Measurements from ENCODE around the gene PRR29. TPM values are rescaled to one million over a fixed set of nuclear protein-coding genes. Genes with fewer than 3 reads are reported as not detected.

PRR29 gene
- polyA plus RNA-seq, 3 donors: 0.03 to 2.1 (median 1.4) TPM

DNA sequence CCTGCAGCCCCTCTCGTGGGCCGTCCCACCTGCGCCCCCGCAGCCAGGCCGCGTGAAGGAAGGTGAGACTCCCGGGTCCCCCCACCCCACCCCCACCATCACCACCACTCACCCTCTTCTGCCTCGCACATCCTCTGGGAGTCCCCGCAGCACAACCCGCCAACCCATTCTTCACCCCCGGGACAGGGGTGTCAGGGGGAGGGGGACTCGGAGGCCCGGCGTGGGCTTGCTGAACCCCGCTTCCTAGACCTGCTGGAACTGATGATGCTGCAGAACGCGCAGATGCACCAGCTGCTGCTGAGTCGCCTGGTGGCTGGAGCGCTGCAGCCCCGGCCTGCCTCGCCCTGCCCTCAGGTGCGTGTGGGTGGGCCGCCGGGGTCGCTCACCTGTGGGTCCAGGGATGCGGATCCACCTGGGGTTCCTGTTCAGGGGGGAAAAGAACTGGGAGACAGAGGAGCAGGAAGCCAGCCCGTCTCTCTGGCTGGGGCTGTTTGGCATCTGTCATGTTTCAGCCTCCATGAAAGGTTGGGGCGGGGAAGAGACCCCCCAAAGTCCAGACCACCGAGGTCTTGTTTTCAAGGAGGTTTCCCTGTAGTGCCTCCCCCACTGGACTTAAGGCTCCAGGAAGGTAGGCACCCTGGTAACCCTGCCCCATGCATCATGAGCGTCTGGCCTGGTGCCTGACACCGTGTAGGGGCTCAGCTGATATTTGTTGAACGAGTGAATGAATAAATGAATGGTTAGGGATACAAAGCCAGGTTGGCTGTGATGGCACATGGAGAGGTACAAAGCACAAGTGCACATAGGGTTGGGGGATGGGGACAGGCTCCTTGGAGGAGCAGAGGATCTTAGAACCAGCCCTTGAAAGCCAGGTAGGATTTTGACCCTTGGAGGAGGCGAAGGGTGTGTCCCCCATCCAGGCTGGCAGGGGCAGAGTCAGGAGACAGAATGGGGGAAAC is 849 bp downstream of the PRR29 start:
- peak overlapping the region in 1 of 7 donors; percentile 75 for H3K27ac Mint-ChIP-seq
- TF ChIP-seq, protein P1, sequence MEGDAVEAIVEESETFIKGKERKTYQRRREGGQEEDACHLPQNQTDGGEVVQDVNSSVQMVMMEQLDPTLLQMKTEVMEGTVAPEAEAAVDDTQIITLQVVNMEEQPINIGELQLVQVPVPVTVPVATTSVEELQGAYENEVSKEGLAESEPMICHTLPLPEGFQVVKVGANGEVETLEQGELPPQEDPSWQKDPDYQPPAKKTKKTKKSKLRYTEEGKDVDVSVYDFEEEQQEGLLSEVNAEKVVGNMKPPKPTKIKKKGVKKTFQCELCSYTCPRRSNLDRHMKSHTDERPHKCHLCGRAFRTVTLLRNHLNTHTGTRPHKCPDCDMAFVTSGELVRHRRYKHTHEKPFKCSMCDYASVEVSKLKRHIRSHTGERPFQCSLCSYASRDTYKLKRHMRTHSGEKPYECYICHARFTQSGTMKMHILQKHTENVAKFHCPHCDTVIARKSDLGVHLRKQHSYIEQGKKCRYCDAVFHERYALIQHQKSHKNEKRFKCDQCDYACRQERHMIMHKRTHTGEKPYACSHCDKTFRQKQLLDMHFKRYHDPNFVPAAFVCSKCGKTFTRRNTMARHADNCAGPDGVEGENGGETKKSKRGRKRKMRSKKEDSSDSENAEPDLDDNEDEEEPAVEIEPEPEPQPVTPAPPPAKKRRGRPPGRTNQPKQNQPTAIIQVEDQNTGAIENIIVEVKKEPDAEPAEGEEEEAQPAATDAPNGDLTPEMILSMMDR (IDR thresholded peaks at IDR 0.05): no peak
- H3K27ac ChIP-seq (ENCODE audit: low read depth in 1 of 2, low read length in 2 of 2): no peak overlapping the region
- peaks cover 37% of the 10 kb centered on the region for H3K4me1 Mint-ChIP-seq
- peaks cover 32 to 50% (median 41%) of the 10 kb centered on the region in 3 donors for H3K27me3 Mint-ChIP-seq (ENCODE audit: low read depth in 3 of 3)
- no peak overlapping the region for H3K9ac ChIP-seq (ENCODE audit: insufficient read depth, low read length, poor library complexity, severe bottlenecking)
- H3K4me2 ChIP-seq (replicated peaks; ENCODE audit: extremely low read depth, low read length, poor library complexity, severe bottlenecking): peak overlapping the region; percentile 98
- WGBS (ENCODE audit: insufficient coverage): 19% methylated on average over 27 of the region's 33 CpGs
- H4K20me1 ChIP-seq (ENCODE audit: insufficient read depth, low read length): no peaks in the 10 kb centered on the region
- H3K36me3 ChIP-seq (replicated peaks in 1 of 2; ENCODE audit: control insufficient read depth in 1 of 2, insufficient read depth in 2 of 2, low read length in 2 of 2): peaks cover 20 to 21% of the 10 kb centered on the region in 2 donors
- peak overlapping the region; percentile 71 to 79 for H3K4me3 Mint-ChIP-seq
- intact Hi-C loops (cut with micrococcal nuclease): no loop called here
- H3K79me2 ChIP-seq (ENCODE audit: insufficient read depth, low read length): no peaks in the 10 kb centered on the region
- peaks cover 0 to 13% (median 1%) of the 10 kb centered on the region in 7 donors for H3K9me3 Mint-ChIP-seq
- peak overlapping the region; percentile 57 to 84 (median 61) for H3K4me3 ChIP-seq (replicated peaks in 1 of 3; ENCODE audit: low read depth in 2 of 3, low read length in 3 of 3)
- no peak for DNase-seq
- peak overlapping the region; percentile 87 for H2AFZ ChIP-seq (ENCODE audit: insufficient read depth, low read depth, low read length, poor library complexity, severe bottlenecking)
- peaks cover 8 to 36% of the 10 kb centered on the region in 2 donors for H3K27me3 ChIP-seq (ENCODE audit: control insufficient read depth in 2 of 2, insufficient read depth in 2 of 2, low read length in 2 of 2)
- H3K9me3 ChIP-seq (replicated peaks in 1 of 2; ENCODE audit: control insufficient read depth in 1 of 2, insufficient read depth in 1 of 2, low read length in 2 of 2): no peaks in the 10 kb centered on the region
- H3K36me3 Mint-ChIP-seq: peaks cover 16 to 19% of the 10 kb centered on the region in 2 donors
- peaks cover 42 to 43% of the 10 kb centered on the region in 2 donors for H3K4me1 ChIP-seq (ENCODE audit: control insufficient read depth in 1 of 2, insufficient read depth in 2 of 2, low read length in 2 of 2)

DNA sequence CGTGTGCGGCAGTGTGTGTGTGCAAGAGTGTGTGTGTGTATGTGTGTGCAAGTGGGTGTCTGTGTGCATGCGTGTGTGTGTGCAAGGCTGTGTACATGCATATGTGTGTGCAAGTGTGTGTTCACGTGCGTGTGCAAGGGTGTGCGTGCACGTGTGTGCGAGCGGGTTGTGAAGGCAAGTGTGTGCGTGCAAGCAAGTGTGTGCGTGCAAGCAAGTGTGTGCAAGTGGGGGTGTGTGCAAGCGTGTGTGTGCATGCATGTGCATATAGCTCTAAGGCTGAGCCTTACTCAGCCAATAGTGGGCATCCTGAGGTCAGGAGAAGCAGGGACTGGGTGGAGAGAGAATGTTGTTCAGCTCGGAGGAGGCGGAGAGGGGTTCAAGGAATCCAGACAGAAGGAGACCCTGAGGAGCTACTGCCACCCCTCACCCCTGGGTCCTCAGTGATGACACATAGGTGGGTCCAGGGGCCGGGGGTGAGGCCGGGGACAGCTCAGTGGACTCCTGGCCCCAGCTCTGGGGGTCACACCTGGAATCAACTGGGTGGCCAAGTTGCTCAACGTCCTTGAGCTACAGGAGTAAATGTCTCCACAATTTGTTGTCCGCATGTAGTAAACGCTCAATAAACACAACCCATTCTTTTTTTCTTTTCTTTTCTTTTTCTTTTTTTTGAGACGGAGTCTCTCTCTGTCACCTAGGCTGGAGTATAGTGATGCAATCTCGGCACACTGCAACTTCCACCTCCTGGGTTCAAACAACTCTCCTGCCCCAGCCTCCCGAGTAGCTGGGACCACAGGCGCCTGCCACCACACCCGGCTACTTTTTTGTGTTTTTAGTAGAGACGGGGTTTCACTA is 1.8 kb downstream of the PRR29 start:
- Mint-ChIP-seq H3K36me3 (peaks cover 25 to 28% of the 10 kb centered on the region in 2 donors), H3K27me3 (ENCODE audit: low read depth in 3 of 3) (peaks cover 32 to 48% (median 41%) of the 10 kb centered on the region in 3 donors), H3K9me3 (peaks cover 0 to 13% (median 1%) of the 10 kb centered on the region in 7 donors), H3K4me3 (peak overlapping the region; percentile 31 to 79), H3K27ac (peak overlapping the region in 1 of 7 donors; percentile 76), H3K4me1 (peaks cover 36% of the 10 kb centered on the region)
- H4K20me1 ChIP-seq (ENCODE audit: insufficient read depth, low read length): no peaks in the 10 kb centered on the region
- intact Hi-C loops (cut with micrococcal nuclease): no loop called here
- no peak overlapping the region for H2AFZ ChIP-seq (ENCODE audit: insufficient read depth, low read depth, low read length, poor library complexity, severe bottlenecking)
- 89% methylated on average over 16 of the region's 25 CpGs for WGBS (ENCODE audit: insufficient coverage)
- TF ChIP-seq, protein P1 (IDR thresholded peaks at IDR 0.05): no peak
- H3K9ac ChIP-seq (ENCODE audit: insufficient read depth, low read length, poor library complexity, severe bottlenecking): no peak overlapping the region
- H3K36me3 ChIP-seq (replicated peaks in 1 of 2; ENCODE audit: control insufficient read depth in 1 of 2, insufficient read depth in 2 of 2, low read length in 2 of 2): peaks cover 29 to 30% of the 10 kb centered on the region in 2 donors
- no peak overlapping the region for H3K4me3 ChIP-seq (replicated peaks in 1 of 3; ENCODE audit: low read depth in 2 of 3, low read length in 3 of 3)
- no peak for DNase-seq
- no peak overlapping the region for H3K4me2 ChIP-seq (replicated peaks; ENCODE audit: extremely low read depth, low read length, poor library complexity, severe bottlenecking)
- H3K27ac ChIP-seq (ENCODE audit: low read depth in 1 of 2, low read length in 2 of 2): no peak overlapping the region
- H3K79me2 ChIP-seq (ENCODE audit: insufficient read depth, low read length): no peaks in the 10 kb centered on the region
- H3K4me1 ChIP-seq (ENCODE audit: control insufficient read depth in 1 of 2, insufficient read depth in 2 of 2, low read length in 2 of 2): peaks cover 42 to 43% of the 10 kb centered on the region in 2 donors
- no peaks in the 10 kb centered on the region for H3K9me3 ChIP-seq (replicated peaks in 1 of 2; ENCODE audit: control insufficient read depth in 1 of 2, insufficient read depth in 1 of 2, low read length in 2 of 2)
- peaks cover 8 to 36% of the 10 kb centered on the region in 2 donors for H3K27me3 ChIP-seq (ENCODE audit: control insufficient read depth in 2 of 2, insufficient read depth in 2 of 2, low read length in 2 of 2)
